OCI-LY7 (cell line): ENCODE results near the gene MTOR.

Source experiments
- EZH2phosphoT487 ChIP-seq: fragments of 200-600 bp; sonication (generic); IDR thresholded peaks from 2 replicates; pipeline ENCODE4 v1.6.1; 2018; ENCODE audit warnings: low read depth, borderline replicate concordance, mild to moderate bottlenecking, mixed run types, antibody characterized with exemption, low read length, moderate library complexity, mixed read lengths
- TF ChIP-seq, protein P1 (sequence below): fragments of 200-600 bp; sonication (generic); conservative IDR thresholded peaks from 2 replicates; pipeline ENCODE4 v1.5.1; 2014; ENCODE audit warnings: mild to moderate bottlenecking, antibody characterized with exemption, low read length, moderate library complexity, mixed read lengths

DNA sequence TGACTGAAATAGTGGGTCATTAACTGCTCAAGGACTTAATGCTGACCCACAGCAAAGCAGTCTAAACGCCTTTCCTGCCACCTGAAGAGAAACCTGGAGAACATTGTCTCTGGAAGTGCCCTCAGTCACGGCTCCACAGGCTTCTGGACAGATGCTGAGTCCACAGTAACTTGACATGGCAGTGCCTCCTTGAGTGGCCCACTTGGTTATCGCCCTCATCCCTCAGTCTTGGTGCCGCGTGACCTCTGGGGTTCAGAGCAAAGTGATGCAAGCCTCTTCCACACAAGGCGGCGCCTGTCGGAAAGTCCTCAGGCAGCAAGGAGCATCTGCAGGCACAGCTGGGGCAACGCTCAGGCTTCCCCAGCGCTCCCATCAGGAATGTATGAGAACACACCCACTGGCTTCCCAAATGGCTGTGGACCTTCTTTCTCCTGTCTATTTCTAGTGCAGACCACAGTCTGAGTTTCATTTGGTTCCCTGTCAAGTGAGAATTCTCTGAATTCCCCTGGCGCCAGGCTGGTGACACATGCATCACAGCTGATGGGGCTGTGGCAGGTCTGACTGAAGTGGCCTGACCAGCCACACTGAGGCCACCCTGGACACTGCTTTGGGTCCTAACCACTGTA, 86.2 kb downstream of the MTOR start:
- TF ChIP-seq, protein P1, sequence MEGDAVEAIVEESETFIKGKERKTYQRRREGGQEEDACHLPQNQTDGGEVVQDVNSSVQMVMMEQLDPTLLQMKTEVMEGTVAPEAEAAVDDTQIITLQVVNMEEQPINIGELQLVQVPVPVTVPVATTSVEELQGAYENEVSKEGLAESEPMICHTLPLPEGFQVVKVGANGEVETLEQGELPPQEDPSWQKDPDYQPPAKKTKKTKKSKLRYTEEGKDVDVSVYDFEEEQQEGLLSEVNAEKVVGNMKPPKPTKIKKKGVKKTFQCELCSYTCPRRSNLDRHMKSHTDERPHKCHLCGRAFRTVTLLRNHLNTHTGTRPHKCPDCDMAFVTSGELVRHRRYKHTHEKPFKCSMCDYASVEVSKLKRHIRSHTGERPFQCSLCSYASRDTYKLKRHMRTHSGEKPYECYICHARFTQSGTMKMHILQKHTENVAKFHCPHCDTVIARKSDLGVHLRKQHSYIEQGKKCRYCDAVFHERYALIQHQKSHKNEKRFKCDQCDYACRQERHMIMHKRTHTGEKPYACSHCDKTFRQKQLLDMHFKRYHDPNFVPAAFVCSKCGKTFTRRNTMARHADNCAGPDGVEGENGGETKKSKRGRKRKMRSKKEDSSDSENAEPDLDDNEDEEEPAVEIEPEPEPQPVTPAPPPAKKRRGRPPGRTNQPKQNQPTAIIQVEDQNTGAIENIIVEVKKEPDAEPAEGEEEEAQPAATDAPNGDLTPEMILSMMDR, result no peak
- no peak for TF ChIP-seq EZH2phosphoT487
